Neural cell (in vitro differentiated cells): ENCODE data around the gene SPARC.

Experiments
- CTCF ChIP-seq: fragments of 450-650 bp; IDR thresholded peaks from 2 replicates; pipeline ENCODE4 v1.5.1; 2014; ENCODE audit warnings: antibody characterized with exemption, mild to moderate bottlenecking, moderate library complexity; ENCODE audit not compliant: poor library complexity, severe bottlenecking
- EZH2 ChIP-seq: fragments of 200-600, 300-800 bp; shearing (Covaris generic), sonication (generic); IDR thresholded peaks from 2 replicates; pipeline ENCODE4 v1.6.1; 2014; ENCODE audit warnings: antibody characterized with exemption, low read length, borderline replicate concordance, mild to moderate bottlenecking; ENCODE audit not compliant: insufficient read depth, poor library complexity, severe bottlenecking
- POLR2AphosphoS5 ChIP-seq: IDR thresholded peaks from 2 replicates; pipeline ENCODE4 v1.6.1; 2012
- RAD21 ChIP-seq: fragments of 450-650 bp; conservative IDR thresholded peaks from 2 replicates; pipeline ENCODE4 v1.6.1; 2014; ENCODE audit warnings: antibody characterized with exemption, mild to moderate bottlenecking, moderate library complexity
- REST ChIP-seq: IDR thresholded peaks from 2 replicates; pipeline ENCODE4 v1.6.1; 2012; ENCODE audit warnings: borderline replicate concordance
- TAF1 ChIP-seq: IDR thresholded peaks from 2 replicates; pipeline ENCODE4 v1.6.1; 2012; ENCODE audit warnings: low read depth

- TF ChIP-seq CTCF (no peak), REST (no peak), RAD21 (no peak), EZH2 (no peak), POLR2AphosphoS5 (no peak), TAF1 (no peak)
Observed at GRCh38 chr5:151708126-151708525, 21.4 kb upstream of the SPARC start.
